ENCODE data around the gene NUP214.

GRCh38 chr9:131142160-131142559 lies 16.8 kb downstream of the NUP214 start:
- no peak for TF ChIP-seq CTCF (IDR thresholded peaks at IDR 0.05)
- no peak for TF ChIP-seq POLR2A (IDR thresholded peaks at IDR 0.05)

Measured in adrenal gland (tissue), 5 donors.